Activated naive CD4-positive, alpha-beta T cell (primary cell): Measurements from ENCODE around the gene NACC1.

ENCODE experiments used
- DNase-seq, 4 experiments: peaks; one replicate each; lab custom pipeline; 2025; lab: John Stamatoyannopoulos, UW

The NACC1 gene

DNA sequence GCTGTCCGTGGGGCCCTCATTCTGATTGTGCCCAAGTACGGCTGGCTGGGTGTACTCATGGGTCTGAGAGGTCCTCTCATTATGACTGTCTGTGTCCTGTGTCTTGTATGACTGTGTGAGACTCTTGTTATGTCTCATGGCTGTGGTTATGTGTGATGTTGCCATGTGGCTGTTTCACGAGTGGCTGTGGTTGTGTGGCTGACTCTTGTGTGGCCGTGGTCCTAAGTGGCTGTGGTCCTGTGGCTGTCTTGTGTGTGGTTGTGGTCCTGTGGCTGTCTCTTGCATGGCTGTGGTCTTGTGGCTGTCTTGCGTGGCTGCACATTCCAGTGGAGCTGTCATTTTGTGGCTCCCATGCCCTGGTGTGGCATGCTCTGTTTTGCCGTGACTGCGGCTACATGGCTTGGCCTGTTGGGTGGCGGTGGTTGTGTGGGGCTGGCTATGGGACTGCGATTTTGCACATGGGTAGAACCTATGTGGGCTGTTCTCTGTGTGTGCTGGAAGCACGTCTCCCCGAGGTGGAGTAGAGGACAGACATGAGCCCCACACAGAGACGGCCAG lies 18.0 kb upstream of the NACC1 start:
- DNase-seq, result peak; percentile 20 to 34 (median 27)

GRCh38 chr19:13100841-13101589 lies 17.0 kb upstream of the NACC1 start:
- no peak for DNase-seq

DNA sequence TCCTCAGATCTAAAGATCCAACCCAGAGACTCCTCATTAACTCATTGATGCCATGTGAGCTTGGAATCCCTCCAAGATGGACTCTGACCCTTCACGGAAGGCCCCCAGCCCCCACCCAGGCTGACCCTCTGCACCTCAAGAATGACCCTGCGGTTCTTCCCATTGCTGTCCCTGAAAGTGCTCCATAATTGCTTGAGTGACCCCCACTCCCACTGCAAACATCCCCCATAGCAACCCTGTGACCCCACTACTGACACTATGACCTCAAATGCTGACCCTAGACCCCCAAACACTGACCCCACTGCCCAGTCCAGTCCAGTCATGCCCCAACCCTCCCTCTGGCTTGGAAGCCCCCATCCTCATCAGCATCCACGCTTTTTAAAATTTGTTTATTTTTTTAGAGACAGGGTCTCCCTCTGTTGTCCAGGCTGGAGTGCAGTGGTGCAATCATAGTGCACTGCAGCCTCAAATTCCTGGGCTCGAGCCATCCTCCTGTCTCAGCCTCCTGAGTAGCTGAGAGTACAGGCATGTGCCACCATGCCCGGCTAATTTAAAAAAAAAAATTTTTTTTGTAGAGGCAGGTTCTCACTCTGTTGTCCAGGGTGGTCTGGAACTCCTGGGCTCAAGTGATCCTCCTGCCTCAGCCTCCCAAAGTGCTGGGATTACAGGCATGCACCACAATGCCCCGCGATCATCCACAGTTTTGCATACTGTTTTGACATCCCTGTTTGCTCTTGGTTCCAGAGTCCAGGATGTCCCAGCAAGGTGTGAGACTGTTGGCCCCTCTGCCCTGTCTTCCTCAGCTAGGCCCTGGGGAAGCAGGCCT lies 16.3 kb upstream of the NACC1 start:
- no peak for DNase-seq

GRCh38 chr19:13102416-13102665 lies 15.7 kb upstream of the NACC1 start:
- DNase-seq, result no peak

DNA sequence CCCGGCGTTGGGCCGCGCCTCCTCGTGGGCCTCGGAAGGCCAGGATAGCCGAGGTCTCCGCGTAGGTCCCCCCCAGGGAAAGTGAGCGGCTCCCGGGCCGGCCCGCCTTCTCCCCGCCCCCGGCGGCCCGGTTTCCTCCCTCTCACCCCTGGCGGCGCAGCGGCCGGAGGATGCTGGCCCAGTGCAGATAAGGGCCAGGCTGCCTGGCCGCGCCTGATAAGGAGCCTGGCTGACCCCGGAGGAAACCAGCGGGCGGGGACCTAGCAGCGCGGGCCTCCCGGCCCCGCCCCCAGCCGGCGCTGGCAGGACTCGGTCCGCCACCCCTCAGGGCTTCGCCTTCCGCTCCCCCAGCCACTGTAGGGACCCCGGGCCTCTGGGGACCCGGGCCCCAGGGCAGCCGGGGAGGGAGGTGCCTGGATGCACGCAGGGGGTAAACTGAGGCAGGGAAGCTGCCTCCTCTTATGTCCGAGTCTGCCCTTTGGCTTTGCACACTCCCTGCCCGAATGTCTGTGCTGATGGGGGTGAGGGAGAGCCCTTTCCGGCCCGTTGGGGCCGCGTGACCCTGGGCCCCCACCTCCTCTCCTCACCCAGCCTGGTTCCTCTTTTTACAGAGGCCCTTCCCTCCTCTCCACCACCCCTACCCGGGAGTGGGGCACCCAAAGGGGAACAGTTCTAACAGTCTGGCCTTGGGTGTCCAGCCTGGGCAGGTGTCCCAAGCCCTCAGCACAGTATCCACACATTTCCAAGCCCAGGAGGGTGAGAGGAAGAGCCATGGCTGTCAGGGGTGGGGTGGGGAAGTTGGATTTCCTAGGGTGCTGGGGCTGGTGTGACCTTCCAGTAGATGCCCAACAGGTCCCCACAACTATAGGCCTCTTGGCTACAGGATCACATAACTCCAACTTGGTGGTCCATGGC lies 15.1 kb upstream of the NACC1 start, which contains the start of gene LYL1:
Gene LYL1, minus strand, starts transcription at position 193 of the 915 bp plus-strand sequence. CDS start 1,687 bp downstream, outside the sequence.
- DNase-seq, result no peak

- no peak for DNase-seq
Observed at GRCh38 chr19:13103581-13104359, 14.3 kb upstream of the NACC1 start.

GRCh38 chr19:13104360-13104847 lies 13.7 kb upstream of the NACC1 start:
- peak; percentile 40 to 62 (median 42) for DNase-seq

DNA sequence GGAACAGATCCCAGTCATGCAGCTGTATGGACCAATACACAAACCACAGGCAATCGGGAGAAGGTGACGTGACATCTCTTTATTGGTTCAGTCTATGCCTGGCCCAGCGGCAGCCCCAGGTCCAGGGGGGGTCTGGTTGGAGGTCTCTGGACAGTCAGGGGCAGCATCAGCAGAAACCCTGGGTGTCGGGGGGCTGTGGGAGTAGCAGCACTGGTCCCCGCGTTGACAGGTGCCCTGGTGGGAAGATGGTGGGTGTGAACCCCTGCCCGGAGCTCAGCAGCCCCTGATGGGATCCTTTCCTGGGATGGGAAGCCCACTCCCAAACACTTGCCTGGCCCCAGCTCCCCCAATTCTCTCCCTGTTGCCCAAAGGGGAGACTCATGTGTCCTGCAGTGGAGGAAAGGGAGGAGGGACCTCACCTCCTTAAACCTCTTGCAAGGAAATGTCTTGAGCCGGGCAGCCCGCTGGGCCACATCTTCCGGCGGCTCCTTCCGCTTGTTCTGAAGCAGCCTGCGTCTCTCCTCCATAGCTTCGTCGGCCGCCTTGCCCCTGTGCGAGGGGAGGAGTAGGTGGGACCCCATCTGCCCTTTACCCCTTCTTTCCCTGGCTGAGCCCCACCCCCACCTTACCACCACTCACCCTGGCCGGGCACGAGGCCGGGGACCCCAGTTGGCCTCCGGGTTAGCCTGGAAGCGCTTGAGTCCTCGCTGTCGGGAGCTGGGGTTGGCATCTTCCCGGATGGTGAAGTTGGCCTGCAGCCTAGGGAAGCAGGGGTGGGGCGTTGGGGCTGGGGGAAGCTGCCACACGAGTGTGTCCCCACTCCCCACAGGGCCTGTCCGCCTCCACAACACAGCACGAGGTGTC lies 13.0 kb upstream of the NACC1 start:
- peak in 1 of 4 experiments; percentile 30 for DNase-seq

DNA sequence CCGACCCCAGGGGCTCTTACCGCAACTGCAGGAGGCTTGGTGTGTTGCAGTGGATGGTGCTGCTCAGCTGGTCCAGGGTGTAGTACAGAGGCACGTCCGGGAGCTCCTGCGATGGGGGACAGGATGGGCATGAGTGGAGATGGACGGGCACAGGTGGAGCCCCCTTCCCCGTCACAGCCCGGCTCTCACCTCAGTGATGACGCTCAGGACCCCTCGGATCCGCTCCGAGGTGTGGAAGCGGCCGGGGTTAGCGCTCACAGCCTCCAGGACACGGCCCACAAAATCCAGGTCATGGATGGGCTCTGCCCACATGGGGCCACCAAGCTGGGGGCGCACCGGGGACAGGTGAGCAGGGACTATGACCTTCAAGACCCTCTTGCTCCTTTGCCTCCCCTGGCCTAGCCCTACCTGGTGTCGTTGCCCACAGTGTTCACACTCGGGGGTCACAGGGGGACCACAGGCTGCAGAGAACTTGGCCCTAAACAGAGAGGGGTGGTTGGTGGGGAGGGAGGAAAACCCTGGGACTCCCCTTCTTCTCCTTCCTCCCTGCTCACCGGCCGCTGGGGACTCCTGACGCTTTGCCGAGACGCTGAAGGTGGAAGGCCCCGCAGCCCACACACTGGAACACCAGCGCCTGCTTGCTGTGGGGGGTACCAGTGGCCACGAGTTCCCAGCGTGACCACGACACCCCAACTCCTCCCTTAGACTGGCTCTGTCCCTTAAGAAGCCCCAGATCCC lies 8.5 kb upstream of the NACC1 start:
- DNase-seq, result no peak

- DNase-seq, result no peak
Observed at GRCh38 chr19:13110099-13110610, 7.9 kb upstream of the NACC1 start.

DNA sequence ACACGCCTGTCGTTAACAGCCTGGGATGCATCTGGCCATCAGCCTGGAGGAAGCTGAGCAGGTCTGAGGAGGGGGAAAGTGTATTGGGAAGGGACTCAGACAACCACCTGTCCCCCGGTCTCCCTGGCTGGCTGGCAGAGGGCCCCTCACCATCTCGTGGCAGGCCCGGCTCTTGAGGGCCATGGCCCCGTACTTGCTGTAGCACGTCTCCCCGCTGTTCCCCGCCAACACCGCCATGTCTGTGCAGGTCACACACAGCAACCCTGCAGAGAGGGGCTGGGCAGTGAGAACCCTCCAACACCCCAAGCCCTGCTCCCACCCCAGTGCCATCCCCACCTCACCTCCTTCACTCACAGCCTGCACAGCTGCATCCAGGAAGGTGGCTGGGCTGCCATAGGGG lies 5.5 kb upstream of the NACC1 start:
- no peak for DNase-seq

DNA sequence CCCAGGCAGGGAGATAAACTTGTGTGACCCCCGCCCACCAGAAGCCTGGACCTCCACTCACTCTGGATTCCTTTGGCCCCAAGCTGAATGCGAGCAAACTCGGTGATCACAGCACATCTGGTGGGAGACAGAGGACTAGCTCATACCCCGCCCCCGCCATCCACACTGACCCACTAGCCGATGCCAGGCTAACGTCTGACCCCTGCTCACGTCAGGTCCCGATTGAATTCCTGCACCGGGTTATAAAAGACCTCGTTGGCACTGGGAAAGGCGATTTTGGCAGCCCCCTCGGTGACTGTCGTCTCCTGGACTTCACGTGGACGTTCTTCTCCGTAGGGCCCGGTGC lies 2.2 kb upstream of the NACC1 start:
- DNase-seq, result no peak

DNA sequence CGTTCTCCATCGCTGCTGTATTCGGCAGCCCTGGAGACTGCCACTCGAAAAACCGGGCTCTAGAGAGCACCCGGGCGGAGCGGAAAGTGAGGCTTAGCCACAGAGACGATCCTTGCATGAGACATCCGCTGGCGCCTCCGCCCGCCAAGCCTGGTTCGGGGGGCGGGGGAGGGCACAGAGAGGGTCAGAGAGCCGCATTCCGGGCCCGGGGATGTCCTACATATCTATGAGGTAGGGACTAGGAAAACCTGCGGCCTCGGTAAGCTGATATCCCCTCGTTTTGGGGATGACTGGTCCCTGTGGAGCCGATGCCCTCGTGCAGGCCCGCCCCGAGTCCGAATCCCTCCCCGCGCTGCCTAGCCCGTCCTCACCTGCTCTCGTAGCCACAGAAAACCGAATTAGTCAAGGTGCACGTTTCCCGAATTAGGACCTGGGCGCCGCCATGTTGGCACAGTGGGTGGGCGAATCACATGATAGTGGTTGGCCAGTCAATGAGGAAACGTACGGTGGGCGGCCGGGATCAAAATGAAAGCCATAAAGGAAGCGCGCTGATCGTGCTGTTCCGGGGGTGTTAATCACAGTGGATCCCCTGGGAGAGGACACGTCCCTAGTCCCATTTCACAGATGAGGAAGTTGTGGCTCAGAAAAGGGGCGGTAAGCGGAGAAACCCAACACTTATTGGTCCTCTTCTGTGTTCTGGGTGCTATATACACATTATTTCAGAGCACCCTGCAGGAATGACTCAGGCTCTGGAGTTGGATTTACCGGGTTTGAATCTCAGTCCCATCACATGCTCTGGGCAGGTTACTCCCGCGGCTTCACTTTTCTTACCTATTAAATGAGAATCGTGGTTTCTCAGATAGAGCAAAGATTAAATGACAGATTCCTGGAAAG lies 1.5 kb upstream of the NACC1 start, which contains the start of gene TRMT1:
Gene TRMT1, minus strand, starts transcription at position 459 of the 894 bp plus-strand sequence. Its CDS starts 341 bp downstream, at position 118.
- peak; percentile 74 to 77 (median 75) for DNase-seq

- no peak for DNase-seq
Observed at GRCh38 chr19:13117176-13117771, 790 bp upstream of the NACC1 start.

GRCh38 chr19:13118424-13119193 lies 545 bp downstream of the NACC1 start:
- no peak for DNase-seq

GRCh38 chr19:13119627-13120026 lies 1.6 kb downstream of the NACC1 start:
- no peak for DNase-seq

- no peak for DNase-seq
Observed at GRCh38 chr19:13120031-13120430, 2.0 kb downstream of the NACC1 start.
